ENCODE measurements around the gene ENTPD7. TPM values are rescaled to one million over a fixed set of nuclear protein-coding genes. Genes with fewer than 3 reads are reported as not detected.

The ENTPD7 gene
- total RNA-seq, 1 donor from 2014 or later = 6.2 TPM

- H3K27me3 Mint-ChIP-seq = no peaks in the 10 kb centered on the region
- H3K27ac Mint-ChIP-seq = no peak overlapping the region
- peaks cover 66% of the 10 kb centered on the region for H3K36me3 Mint-ChIP-seq (ENCODE audit: low read depth)
- TF ChIP-seq CTCF (IDR thresholded peaks at IDR 0.05) = no peak
- H3K9me3 Mint-ChIP-seq = no peaks in the 10 kb centered on the region
- no peak overlapping the region for H3K4me3 Mint-ChIP-seq
- POLR2A ChIA-PET = no interaction called here
- DNase-seq (no peak), ATAC-seq (ENCODE audit: low read depth) (peak; percentile 60)
- intact Hi-C loops (cut with micrococcal nuclease) = loop anchor here (1.0 to 10.0 kb wide), 5 partner anchors 81 to 319 kb away; no protein-coding TSS in a partner anchor
- CTCF ChIA-PET = interaction anchor here (0.7 to 3.7 kb wide), 11 partner anchors 21 to 323 kb away, joined by 3 to 32 read pairs (median 3); partner anchors contain the start of genes COX15 and CUTC
- no peaks in the 10 kb centered on the region for H3K4me1 Mint-ChIP-seq
These were observed 51.9 kb downstream of the ENTPD7 start for GRCh38 chr10:99711129-99711719.

GRCh38 chr10:99714446-99714845 is 55.1 kb downstream of the ENTPD7 start:
- DNase-seq (no peak), ATAC-seq (ENCODE audit: low read depth) (no peak)
- TF ChIP-seq CTCF (IDR thresholded peaks at IDR 0.05) = no peak
- no peaks in the 10 kb centered on the region for H3K4me1 Mint-ChIP-seq
- no peaks in the 10 kb centered on the region for H3K27me3 Mint-ChIP-seq
- H3K9me3 Mint-ChIP-seq = no peaks in the 10 kb centered on the region
- ChIA-PET CTCF (interaction anchor here (0.6 to 0.9 kb wide), 2 partner anchors 18 to 993 kb away, joined by 3 read pairs; partner anchors contain the start of gene CUTC), POLR2A (no interaction called here)
- no peak overlapping the region for H3K27ac Mint-ChIP-seq
- intact Hi-C loops (cut with micrococcal nuclease) = loop anchor here (10.0 kb wide), 1 partner anchor 100 kb away; no protein-coding TSS in a partner anchor
- H3K36me3 Mint-ChIP-seq (ENCODE audit: low read depth) = peaks cover 78% of the 10 kb centered on the region
- H3K4me3 Mint-ChIP-seq = no peak overlapping the region

GRCh38 chr10:99720387-99720786 is 61.1 kb downstream of the ENTPD7 start:
- POLR2A ChIA-PET = no interaction called here
- H3K27me3 Mint-ChIP-seq = no peaks in the 10 kb centered on the region
- TF ChIP-seq CTCF (IDR thresholded peaks at IDR 0.05) = no peak
- H3K36me3 Mint-ChIP-seq (ENCODE audit: low read depth) = peaks cover 85% of the 10 kb centered on the region
- CTCF ChIA-PET = interaction anchor here (1.0 kb wide), 1 partner anchor 328 kb away, joined by 3 read pairs; no protein-coding TSS in a partner anchor
- H3K27ac Mint-ChIP-seq = no peak overlapping the region
- intact Hi-C loops (cut with micrococcal nuclease) = no loop called here
- DNase-seq (no peak), ATAC-seq (ENCODE audit: low read depth) (no peak)
- H3K4me1 Mint-ChIP-seq = no peaks in the 10 kb centered on the region
- H3K4me3 Mint-ChIP-seq = no peak overlapping the region
- no peaks in the 10 kb centered on the region for H3K9me3 Mint-ChIP-seq

- H3K4me1 Mint-ChIP-seq = peaks cover 31% of the 10 kb centered on the region
- intact Hi-C loops (cut with micrococcal nuclease) = loop anchor here (5.0 kb wide), 2 partner anchors 457 to 1598 kb away; partner anchors contain the start of genes ERLIN1 and R3HCC1L
- no peak overlapping the region for H3K27ac Mint-ChIP-seq
- no peak for TF ChIP-seq CTCF (IDR thresholded peaks at IDR 0.05)
- no peaks in the 10 kb centered on the region for H3K27me3 Mint-ChIP-seq
- H3K4me3 Mint-ChIP-seq = no peak overlapping the region
- POLR2A ChIA-PET = no interaction called here
- peaks cover 52% of the 10 kb centered on the region for H3K36me3 Mint-ChIP-seq (ENCODE audit: low read depth)
- no peak for ATAC-seq (ENCODE audit: low read depth)
- no peaks in the 10 kb centered on the region for H3K9me3 Mint-ChIP-seq
- CTCF ChIA-PET = no interaction called here
- DNase-seq = no peak
These were observed 70.7 kb downstream of the ENTPD7 start for GRCh38 chr10:99730026-99730425.

GRCh38 chr10:99731306-99732032 is 72.2 kb downstream of the ENTPD7 start:
- intact Hi-C loops (cut with micrococcal nuclease) = loop anchor here (1.0 to 5.0 kb wide), 8 partner anchors 72 to 1599 kb away; partner anchors contain the start of genes DNMBP, ENTPD7, ERLIN1 and GOT1
- no peaks in the 10 kb centered on the region for H3K9me3 Mint-ChIP-seq
- ATAC-seq (ENCODE audit: low read depth) = no peak
- H3K4me3 Mint-ChIP-seq = peak overlapping the region; percentile 100
- no peak for TF ChIP-seq CTCF (IDR thresholded peaks at IDR 0.05)
- H3K4me1 Mint-ChIP-seq = peaks cover 31% of the 10 kb centered on the region
- H3K36me3 Mint-ChIP-seq (ENCODE audit: low read depth) = peaks cover 46% of the 10 kb centered on the region
- H3K27ac Mint-ChIP-seq = peak overlapping the region; percentile 99
- DNase-seq = no peak
- ChIA-PET POLR2A (interaction anchor here (0.6 to 2.2 kb wide), 13 partner anchors 71 to 1308 kb away, joined by 3 to 19 read pairs (median 5); partner anchors contain the start of genes ENTPD7, GOT1, HIF1AN and SLC25A28), CTCF (interaction anchor here (1.0 to 1.6 kb wide), 4 partner anchors 9 to 296 kb away, joined by 3 to 6 read pairs (median 4); partner anchors contain the start of gene DNMBP)
- no peaks in the 10 kb centered on the region for H3K27me3 Mint-ChIP-seq

All from activated B cell treated with CpG ODN at 0.5 μM for 24 hours (primary cell).